ENCODE data around the gene KIDINS220. TPM values are rescaled to one million over a fixed set of nuclear protein-coding genes. Genes with fewer than 3 reads are reported as not detected.

The KIDINS220 gene
- total and polyA plus RNA-seq, 2 experiments from 2014 or later = 24.2 to 77.5 TPM

DNA sequence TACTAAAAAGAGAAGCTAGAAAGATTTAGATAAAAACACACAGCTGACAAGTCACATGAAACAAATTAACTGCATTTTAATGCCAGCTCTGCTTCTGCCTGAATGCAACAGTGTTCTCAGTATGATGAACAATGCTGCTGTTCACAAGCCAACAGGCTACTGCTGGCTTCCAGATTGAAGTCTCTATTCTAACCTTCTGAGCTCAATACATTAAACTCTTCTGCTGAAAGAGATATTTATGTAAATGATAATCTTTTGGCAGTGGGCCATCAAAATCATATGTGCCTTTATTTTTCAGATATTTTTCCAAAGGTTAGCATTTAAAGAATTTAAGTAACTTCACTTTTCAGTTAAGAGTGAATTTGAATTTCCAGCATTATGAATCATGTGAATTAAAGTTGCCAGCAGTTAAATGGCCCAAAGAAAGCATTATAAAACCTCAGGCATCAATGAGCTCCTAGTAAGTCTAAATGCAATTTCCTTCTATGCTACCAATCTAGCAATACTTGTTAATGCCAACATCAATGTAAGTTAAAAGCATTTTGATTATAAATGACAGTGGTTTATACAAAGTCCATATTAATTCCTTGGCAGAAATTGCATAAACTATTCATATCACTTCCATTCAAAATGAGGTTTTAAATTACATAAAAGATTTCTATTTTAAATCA is 83.2 kb downstream of the KIDINS220 start:
- Histone ChIP-seq H3K4me3 (no peak overlapping the region), H3K79me2 (no peaks in the 10 kb centered on the region), H3K4me1 (ENCODE audit: insufficient read depth) (peaks cover 3% of the 10 kb centered on the region), H2AFZ (no peak overlapping the region), H3K9me3 (ENCODE audit: low read depth) (no peaks in the 10 kb centered on the region), H4K20me1 (ENCODE audit: insufficient read depth, poor library complexity, severe bottlenecking) (no peaks in the 10 kb centered on the region), H3K9me2 (replicated peaks; ENCODE audit: insufficient read depth) (no peaks in the 10 kb centered on the region), H3K36me3 (replicated peaks; ENCODE audit: insufficient read depth, low read depth) (peaks cover 4% of the 10 kb centered on the region), H3K27me3 (no peaks in the 10 kb centered on the region), H3K27ac (no peak overlapping the region), H3K4me2 (no peak overlapping the region)
- TF ChIP-seq EZH2 (IDR thresholded peaks at IDR 0.05; ENCODE audit: borderline replicate concordance) (no peak), EZH2phosphoT487 (IDR thresholded peaks at IDR 0.05; ENCODE audit: low read depth, severe bottlenecking, unreplicated experiment) (no peak)
- TF ChIP-seq, protein P1, sequence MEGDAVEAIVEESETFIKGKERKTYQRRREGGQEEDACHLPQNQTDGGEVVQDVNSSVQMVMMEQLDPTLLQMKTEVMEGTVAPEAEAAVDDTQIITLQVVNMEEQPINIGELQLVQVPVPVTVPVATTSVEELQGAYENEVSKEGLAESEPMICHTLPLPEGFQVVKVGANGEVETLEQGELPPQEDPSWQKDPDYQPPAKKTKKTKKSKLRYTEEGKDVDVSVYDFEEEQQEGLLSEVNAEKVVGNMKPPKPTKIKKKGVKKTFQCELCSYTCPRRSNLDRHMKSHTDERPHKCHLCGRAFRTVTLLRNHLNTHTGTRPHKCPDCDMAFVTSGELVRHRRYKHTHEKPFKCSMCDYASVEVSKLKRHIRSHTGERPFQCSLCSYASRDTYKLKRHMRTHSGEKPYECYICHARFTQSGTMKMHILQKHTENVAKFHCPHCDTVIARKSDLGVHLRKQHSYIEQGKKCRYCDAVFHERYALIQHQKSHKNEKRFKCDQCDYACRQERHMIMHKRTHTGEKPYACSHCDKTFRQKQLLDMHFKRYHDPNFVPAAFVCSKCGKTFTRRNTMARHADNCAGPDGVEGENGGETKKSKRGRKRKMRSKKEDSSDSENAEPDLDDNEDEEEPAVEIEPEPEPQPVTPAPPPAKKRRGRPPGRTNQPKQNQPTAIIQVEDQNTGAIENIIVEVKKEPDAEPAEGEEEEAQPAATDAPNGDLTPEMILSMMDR (IDR thresholded peaks at IDR 0.05; ENCODE audit: poor library complexity) = no peak
- no peak for DNase-seq (ENCODE audit: low spot score)

DNA sequence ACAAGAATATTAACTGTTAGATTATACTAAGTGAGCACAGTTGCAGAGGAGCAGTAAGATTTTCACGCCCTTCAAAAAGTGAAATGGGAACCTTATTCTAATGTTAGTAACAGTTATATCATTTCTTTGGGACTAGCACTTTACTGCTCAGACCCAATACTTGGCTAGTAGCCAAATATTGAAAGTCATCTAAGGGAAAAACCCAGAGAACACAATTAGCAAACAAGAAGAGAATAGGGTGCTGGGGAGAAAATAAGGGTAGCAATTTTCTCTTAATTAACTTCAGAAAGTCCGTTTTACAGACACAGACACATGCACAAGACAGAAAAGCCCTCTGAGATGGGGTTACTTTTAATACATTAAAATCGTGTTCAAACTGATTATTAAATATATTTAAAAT is 83.8 kb downstream of the KIDINS220 start:
- H3K9me2 ChIP-seq (replicated peaks; ENCODE audit: insufficient read depth) = no peaks in the 10 kb centered on the region
- H2AFZ ChIP-seq = no peak overlapping the region
- H3K4me1 ChIP-seq (ENCODE audit: insufficient read depth) = peaks cover 7% of the 10 kb centered on the region
- no peaks in the 10 kb centered on the region for H3K9me3 ChIP-seq (ENCODE audit: low read depth)
- H3K79me2 ChIP-seq = no peaks in the 10 kb centered on the region
- H3K36me3 ChIP-seq (replicated peaks; ENCODE audit: insufficient read depth, low read depth) = peaks cover 4% of the 10 kb centered on the region
- no peak for DNase-seq (ENCODE audit: low spot score)
- TF ChIP-seq, protein P1 (IDR thresholded peaks at IDR 0.05; ENCODE audit: poor library complexity) = no peak
- TF ChIP-seq EZH2 (IDR thresholded peaks at IDR 0.05; ENCODE audit: borderline replicate concordance) = no peak
- TF ChIP-seq EZH2phosphoT487 (IDR thresholded peaks at IDR 0.05; ENCODE audit: low read depth, severe bottlenecking, unreplicated experiment) = no peak
- no peaks in the 10 kb centered on the region for H3K27me3 ChIP-seq
- no peaks in the 10 kb centered on the region for H4K20me1 ChIP-seq (ENCODE audit: insufficient read depth, poor library complexity, severe bottlenecking)
- no peak overlapping the region for H3K4me2 ChIP-seq
- H3K27ac ChIP-seq = no peak overlapping the region
- 88% methylated on average over 3 of the region's 3 CpGs for WGBS (ENCODE audit: low lambda C conversion rate, missing lambda C conversion rate)
- H3K4me3 ChIP-seq = no peak overlapping the region

DNA sequence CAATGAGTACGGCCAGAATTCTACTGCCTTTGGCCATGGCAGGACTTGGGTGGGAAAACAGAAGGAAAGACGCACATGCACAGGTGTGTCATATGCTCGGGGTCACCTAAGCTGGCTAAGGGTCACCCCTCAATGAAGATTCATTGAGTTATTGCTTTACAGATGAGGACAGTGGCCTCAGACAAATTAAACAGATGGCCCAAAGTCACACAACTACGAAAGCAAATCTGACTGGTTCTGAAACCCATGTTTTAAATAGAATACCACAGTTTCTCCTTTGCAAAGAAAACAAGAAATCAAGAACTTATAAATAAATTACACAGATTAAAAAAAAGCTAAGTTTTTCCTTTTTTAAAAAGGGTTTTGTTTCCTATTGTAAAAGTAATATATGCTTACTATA is 85.0 kb downstream of the KIDINS220 start:
- Histone ChIP-seq H3K79me2 (no peaks in the 10 kb centered on the region), H3K27ac (no peak overlapping the region), H3K9me3 (ENCODE audit: low read depth) (no peaks in the 10 kb centered on the region), H3K27me3 (no peaks in the 10 kb centered on the region), H3K36me3 (replicated peaks; ENCODE audit: insufficient read depth, low read depth) (peaks cover 4% of the 10 kb centered on the region), H2AFZ (no peak overlapping the region), H3K9me2 (replicated peaks; ENCODE audit: insufficient read depth) (no peaks in the 10 kb centered on the region), H3K4me3 (no peak overlapping the region), H4K20me1 (ENCODE audit: insufficient read depth, poor library complexity, severe bottlenecking) (no peaks in the 10 kb centered on the region), H3K4me2 (no peak overlapping the region), H3K4me1 (ENCODE audit: insufficient read depth) (peaks cover 8% of the 10 kb centered on the region)
- DNase-seq (ENCODE audit: low spot score) = no peak
- WGBS (ENCODE audit: low lambda C conversion rate, missing lambda C conversion rate) = 98% methylated on average over 4 of the region's 4 CpGs
- TF ChIP-seq EZH2 (IDR thresholded peaks at IDR 0.05; ENCODE audit: borderline replicate concordance) = no peak
- TF ChIP-seq, protein P1 (IDR thresholded peaks at IDR 0.05; ENCODE audit: poor library complexity) = no peak
- TF ChIP-seq EZH2phosphoT487 (IDR thresholded peaks at IDR 0.05; ENCODE audit: low read depth, severe bottlenecking, unreplicated experiment) = no peak
